Activated T-helper 1 cell treated with anti-CD3 and anti-CD28 coated beads, Interleukin-2, amount 50 U/mL, for 16 hours (primary cell): ENCODE results near the gene GRIN3A.
"Not testable (repeated sequence)": the region's sequence is repeated elsewhere in the genome, so short reads cannot be mapped to it uniquely, and the experiment has no call there.

Source experiments
- DNase-seq, 2 donors: peaks; one replicate each; pipeline ENCODE4 v3.0.0-alpha.2; 2020; ENCODE audit warnings: low read depth in 1 of 2, low spot score in 1 of 2

The GRIN3A gene

DNA sequence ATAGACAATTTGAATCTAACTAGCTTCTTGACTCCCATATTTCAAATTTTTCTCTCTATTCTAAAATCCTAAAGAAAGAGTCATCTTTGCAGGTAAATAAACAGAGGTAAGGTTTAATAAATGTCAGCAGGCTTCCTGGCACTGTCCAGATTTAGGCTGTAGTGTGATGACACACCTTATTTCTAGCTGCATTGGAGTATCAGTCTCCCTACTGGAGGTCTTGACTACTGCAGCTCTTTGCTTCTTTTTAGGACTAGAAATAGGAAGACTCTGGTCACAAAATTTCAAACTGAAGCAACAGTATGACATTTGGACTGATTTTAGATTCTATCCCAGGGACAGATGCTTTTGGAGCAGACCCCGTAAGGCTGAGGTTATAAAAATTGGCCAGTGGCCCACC is 103.0 kb downstream of the GRIN3A start:
- no peak for DNase-seq

DNA sequence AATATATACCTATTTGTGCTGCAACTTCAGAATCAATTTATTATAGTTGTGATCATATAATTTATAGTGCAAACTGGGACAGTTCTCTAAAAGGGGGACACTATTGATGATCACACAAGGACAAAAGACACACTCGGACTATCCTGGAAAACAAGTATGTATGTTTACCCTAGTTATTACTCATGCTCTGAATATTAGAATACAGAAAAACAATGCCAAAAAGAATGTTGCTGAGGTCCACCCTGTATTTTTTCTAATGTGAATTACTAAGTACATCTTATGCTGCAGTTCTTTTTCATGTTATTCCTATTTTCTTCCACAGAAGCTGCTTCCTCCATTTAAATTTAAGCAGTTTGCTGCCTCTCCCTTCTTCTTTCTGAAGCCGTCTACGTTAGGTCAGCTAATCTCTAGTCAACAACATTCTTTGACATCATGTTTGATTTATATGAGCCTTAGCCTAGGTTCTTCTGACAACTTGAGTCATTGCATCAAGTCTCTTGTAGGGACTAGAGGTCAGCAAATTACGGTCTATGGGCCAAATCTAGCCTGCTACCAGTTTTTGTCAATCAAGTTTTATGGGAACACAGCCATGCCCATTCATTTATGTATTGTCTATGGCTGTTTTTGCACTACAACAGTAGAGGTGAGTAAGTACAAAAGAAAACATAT is 103.6 kb downstream of the GRIN3A start:
- DNase-seq = no peak

DNA sequence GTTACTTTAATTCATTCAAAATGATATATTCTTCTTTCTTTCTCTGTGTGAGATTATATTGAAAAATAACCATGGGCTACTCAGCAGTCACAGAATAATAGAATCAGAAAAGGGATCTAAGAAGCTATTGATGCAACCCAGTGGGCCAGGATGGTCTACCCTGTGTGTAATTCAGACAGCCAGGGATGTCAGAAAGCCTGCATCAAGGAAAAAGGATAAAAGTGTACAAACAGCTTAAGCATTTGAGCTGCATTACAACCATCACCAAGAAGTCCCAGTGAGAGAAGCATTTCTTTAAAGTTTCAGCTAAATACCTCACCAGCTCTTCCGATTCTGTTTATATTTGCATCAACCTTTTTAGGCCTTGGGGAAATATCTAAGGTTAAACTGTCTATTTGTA is 105.8 kb downstream of the GRIN3A start:
- DNase-seq = no peak

DNA sequence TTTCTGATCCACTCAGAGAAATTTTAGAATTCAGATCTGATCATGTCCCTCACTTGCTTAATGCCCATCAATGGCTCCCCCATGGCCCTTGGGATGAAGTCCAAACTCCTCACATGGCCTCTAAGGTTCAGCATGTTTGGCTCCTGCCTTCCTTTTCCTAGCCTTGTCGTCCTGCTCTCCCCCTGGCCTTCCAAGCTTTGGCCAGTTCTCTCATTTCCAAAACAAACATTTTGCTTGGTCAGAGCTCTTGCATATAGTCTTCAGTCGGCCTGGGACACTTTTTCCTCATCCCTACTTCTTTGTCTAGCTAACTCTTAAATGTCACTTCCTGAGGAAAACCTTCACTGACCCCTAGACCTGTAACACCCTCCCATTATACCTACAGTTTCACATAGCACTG is 106.6 kb downstream of the GRIN3A start:
- DNase-seq = no peak

GRCh38 chr9:101629636-101630035 is 108.8 kb downstream of the GRIN3A start:
- no peak for DNase-seq

DNA sequence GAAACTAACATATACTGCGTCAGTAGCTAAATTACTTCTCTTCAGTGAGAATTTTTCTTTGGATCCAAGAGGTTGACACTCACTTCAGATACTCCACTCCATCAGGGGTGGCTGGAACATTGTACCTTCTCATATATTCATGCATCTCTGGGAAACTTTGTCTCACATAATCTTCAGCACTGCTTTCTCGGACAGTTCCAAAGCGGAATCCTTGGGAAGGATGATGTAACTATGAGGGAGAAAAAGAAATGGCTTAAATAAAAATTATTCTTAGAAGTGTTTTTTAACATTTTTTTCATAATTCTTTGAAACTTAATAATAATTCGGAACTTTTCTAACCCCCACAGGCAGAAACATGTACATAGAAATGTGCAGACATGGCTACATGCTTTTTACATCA is 110.3 kb downstream of the GRIN3A start:
- no peak for DNase-seq

DNA sequence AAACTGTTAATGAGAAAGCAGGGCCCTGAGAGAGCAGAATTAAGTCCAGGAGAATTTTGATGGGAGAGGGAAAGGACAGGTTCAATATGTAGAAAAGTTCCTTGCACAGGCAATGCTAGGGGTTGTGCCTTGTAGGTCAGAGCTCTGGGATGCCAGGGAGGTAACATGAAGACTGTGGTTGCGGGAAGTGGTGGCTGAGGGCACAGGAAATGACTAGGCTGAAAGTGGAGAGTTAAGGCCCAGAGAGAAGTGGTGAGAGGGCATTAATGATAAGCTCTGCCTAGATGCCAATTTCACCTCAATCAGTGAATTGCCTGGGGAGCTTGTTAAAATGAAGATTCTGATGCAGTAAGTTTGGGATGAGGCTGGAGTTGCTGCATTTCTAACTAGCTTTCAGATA is 112.2 kb downstream of the GRIN3A start:
- DNase-seq = no peak

- no peak for DNase-seq
Observed at GRCh38 chr9:101625876-101626275, 112.6 kb downstream of the GRIN3A start.

- no peak for DNase-seq
Observed at GRCh38 chr9:101620452-101620851, 118.0 kb downstream of the GRIN3A start.

- DNase-seq = no peak
Observed at GRCh38 chr9:101618698-101619097, 119.7 kb downstream of the GRIN3A start.

DNA sequence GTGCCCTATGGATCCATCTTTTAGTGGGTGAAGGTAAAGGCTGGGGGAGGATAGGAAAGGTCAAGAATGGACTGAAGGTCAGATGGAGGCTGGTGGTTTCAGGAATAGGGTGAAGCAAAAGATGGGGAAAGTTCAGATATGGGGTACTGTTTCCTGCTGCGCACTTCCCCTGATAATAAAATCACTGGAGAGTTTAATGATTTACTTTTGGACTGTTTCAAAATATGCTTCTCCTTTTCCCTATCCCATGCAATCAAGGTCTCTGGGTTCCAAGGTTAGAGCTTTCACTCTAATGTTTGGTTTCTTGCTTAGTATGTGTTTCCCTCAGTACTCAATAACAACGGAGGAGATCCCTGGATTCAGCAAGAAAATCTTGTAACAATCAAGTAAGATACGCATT is 132.9 kb downstream of the GRIN3A start:
- no peak for DNase-seq

GRCh38 chr9:101604296-101604695 is 134.2 kb downstream of the GRIN3A start:
- no peak for DNase-seq

DNA sequence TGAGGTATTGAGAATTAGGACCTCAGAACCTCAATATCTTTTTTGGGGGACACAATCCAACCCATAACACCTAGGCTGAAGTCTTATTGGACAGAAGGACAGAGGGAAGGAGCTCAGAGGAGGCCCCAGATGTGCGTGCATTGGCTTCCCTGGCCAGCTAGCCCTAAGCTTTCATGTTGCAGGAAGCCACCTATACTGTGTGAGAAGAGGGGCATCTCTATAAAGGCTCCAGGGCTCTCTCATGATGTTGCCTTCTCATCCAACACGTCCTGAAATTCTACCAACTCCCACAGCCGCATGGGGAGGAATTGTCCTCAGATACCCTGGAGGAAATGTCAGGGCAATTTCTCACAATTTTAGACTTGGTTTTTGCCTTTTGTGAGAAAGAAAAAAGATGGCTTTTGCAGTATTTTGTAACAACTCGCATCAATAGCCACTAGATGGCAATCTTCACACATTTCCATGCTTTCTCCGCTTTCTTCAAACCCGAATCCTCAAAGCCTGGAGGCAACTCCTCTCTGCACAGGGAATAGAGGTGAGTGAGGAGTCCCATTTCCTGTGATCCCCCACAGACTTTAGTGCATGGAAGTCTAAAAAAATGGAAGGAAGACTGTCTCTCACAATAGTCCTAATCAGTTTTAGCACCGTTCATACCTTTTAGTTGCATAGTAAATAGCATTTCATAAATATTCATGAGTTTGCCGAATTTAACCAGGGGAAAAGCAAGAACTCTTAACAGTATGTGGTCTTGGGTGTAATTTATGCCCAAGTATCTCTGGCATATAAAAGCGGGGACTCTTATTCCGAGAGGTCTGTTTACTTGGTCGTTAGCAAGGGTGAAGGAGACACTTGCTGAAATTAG is 136.3 kb downstream of the GRIN3A start:
- no peak for DNase-seq

DNA sequence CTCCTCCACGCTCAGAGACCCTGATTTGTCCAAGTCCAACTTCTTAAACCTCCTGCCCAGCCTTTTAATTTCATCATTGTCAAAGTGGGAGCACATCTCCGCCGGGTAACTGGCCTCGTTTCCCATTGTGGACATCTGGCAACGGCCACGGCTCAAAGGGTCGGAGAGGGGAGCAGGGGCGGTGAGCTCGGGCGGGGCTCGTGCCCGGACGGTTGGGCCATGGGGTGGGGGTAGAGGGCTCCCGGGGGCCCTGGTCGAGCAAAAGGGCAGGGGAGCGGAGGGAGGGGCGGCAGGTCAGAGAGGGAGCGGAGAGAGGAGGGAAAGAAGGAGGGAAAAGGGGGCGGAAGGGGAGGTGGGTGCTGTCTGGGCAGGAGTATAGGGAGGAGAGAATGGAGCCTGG is 143.7 kb downstream of the GRIN3A start, which contains the start of gene PPP3R2:
TSS of gene PPP3R2 (minus strand) at position 174 of the 400 bp plus-strand sequence. CDS start at position 126, 48 bp downstream.
- no peak for DNase-seq

DNA sequence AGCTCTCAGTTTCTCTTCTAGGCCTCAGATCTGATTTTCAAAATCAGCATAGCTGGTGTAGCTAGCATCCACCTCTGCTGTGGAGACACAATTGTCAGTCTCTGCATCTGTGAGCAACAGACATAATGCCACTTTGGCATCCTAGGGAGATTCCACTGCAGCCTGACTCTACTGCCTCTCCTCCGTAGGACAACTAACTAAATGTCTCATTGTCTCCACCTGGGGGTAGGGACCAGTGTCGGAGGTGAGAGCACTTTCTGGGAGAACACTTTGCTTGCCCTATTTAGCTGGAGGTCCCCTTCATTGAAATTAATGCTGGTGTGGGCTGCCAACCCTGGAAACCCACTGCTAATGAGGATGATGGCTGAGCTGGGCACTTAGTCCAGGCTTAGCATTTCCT is 145.1 kb downstream of the GRIN3A start:
- no peak for DNase-seq

DNA sequence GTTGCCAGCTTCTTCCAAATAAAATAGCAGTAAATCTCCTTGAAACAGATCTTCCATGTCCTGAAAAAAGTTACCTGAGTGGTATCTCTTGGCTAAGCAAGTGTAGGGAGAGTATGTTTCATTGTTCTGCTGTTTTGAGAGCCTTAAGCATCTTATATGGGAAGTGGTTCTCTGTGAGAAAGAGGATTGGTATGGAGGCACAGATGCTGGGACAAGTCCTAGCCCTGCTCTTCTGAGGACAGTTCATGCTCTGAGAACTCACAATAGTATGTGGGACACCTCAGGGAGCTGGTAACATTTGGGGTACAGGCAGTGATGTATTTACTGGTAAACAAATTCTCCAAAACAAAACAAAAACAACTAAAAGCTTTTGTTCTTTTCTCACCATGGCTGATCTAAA is 145.7 kb downstream of the GRIN3A start:
- no peak for DNase-seq

GRCh38 chr9:101591787-101592446 is 146.5 kb downstream of the GRIN3A start:
- no peak for DNase-seq

DNA sequence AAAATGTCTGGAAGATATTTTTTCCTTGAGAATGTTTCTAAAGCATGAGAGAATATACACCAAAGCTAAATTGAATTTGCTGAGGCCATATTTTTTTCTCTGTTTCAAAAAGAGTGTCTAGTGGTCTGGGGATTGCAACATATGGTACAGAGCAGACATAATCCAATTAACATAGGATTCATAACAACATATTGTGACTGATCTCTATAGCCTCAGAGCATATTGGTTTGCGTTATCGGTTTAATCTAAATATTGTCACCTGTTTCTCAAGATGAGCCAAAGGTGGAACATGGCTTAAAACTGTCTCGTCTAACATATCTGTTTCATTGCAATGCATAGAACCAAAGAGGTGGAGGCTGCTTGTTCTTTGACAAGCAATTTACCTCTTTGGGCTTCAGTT is 147.5 kb downstream of the GRIN3A start:
- DNase-seq = no peak

GRCh38 chr9:101590074-101590473 is 148.4 kb downstream of the GRIN3A start:
- DNase-seq = not testable (repeated sequence)

- no peak for DNase-seq
Observed at GRCh38 chr9:101587332-101588043, 151.0 kb downstream of the GRIN3A start.

DNA sequence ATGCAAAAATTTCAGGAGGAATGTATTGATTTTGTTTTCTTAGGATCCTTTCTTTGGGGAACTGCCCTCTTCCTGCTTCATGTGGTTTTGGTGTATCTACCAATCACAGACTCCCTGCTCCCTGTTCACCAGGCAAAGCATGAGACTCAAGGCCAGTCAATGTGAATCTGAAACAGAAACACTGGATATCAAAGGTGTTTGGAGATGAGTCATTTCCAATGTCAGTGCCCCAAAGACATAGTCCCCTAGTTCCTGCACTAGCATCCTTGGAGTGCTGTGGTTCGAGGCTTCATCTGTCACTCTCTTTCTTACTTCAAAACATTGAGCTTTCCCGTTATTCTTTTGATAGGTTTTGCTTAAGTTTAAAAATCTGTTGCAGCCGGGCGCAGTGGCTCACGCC is 151.8 kb downstream of the GRIN3A start:
- DNase-seq = no peak
